ENCODE results near the gene RUFY1. TPM values are rescaled to one million over a fixed set of nuclear protein-coding genes. Genes with fewer than 3 reads are reported as not detected.

RUFY1 gene
- total and polyA plus RNA-seq, 2 of the 13 experiments (the other 11 are each of a cell fraction or from before 2014, with no cell fraction given): 19.9 to 31.9 TPM

DNA sequence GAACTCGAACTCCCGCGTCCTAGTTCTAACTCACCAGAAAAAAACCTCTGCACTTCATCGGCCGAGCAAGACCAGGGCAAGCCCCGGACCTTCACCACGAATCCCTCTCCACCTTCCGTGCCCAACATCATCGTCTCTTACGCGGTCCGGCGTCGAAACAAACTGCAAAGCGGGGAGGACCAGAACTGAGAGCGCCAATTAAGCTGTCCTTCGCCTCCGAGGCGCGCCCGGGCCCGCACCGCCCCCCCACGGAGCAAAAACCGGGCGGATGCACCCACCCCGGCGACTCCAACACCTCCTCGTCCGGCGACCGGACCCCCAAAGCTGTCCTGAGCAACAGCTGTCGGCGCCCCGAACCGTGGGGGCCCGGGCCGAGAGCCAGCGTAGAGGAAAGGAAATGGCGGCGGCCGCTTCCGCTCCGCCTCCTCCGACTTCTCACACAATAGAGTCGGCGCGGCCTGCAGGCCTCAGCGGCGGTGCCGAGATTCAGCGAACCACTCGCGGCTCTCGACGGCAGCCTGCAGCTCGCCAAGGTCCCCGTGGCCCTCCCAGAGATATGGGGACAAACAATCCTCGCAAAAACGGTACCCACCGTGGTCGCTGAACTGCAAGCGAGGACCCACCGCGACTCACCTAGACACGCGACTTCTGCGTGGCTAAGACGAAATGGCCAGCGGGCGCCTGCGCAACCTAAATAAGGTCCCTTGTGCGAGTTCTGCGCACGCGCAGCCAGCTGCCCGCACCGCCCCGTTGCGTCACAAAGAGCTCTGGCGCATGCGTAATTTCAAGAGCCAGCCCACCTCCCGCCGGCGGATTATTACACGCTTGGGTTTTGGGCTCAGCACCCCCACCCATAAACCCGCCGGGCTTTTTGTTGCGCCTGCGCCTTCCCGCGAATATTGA is 72.9 kb downstream of the RUFY1 start, which contains the start of gene HNRNPH1 (continued):
- no peak for TF ChIP-seq MAFK (conservative IDR thresholded peaks at IDR 0.05 in 1 of 2, IDR thresholded peaks at IDR 0.05 in 1 of 2; ENCODE audit: low read length in 2 of 2)
- peak; percentile 85 for TF ChIP-seq ZNF781 (CRISPR knock-in tag; IDR thresholded peaks at IDR 0.05; ENCODE audit: borderline replicate concordance, not compliant biosample characterization)
- peak; percentile 62; the same call in 1 of the 2 replicates for TF ChIP-seq GFI1 (CRISPR knock-in tag; IDR thresholded peaks at IDR 0.05; ENCODE audit: borderline replicate concordance)
- TF ChIP-seq ZNF124 (CRISPR knock-in tag; IDR thresholded peaks at IDR 0.05): peak; percentile 63; the same call in 1 of the 2 replicates
- peak; percentile 0 for TF ChIP-seq SP5 (CRISPR knock-in tag; IDR thresholded peaks at IDR 0.05; ENCODE audit: borderline replicate concordance, low read depth)
- peak; percentile 73; the same call in 1 of the 2 replicates for TF ChIP-seq NRL (CRISPR knock-in tag; IDR thresholded peaks at IDR 0.05; ENCODE audit: borderline replicate concordance)
- TF ChIP-seq ZNF230 (CRISPR knock-in tag; IDR thresholded peaks at IDR 0.05): 0 out of 2 replicates have a peak, but pooled peaks have one; percentile 29
- TF ChIP-seq, protein P1, sequence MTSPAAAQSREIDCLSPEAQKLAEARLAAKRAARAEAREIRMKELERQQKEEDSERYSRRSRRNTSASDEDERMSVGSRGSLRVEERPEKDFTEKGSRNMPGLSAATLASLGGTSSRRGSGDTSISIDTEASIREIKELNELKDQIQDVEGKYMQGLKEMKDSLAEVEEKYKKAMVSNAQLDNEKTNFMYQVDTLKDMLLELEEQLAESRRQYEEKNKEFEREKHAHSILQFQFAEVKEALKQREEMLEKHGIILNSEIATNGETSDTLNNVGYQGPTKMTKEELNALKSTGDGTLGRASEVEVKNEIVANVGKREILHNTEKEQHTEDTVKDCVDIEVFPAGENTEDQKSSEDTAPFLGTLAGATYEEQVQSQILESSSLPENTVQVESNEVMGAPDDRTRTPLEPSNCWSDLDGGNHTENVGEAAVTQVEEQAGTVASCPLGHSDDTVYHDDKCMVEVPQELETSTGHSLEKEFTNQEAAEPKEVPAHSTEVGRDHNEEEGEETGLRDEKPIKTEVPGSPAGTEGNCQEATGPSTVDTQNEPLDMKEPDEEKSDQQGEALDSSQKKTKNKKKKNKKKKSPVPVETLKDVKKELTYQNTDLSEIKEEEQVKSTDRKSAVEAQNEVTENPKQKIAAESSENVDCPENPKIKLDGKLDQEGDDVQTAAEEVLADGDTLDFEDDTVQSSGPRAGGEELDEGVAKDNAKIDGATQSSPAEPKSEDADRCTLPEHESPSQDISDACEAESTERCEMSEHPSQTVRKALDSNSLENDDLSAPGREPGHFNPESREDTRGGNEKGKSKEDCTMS (CRISPR knock-in tag; conservative IDR thresholded peaks at IDR 0.05): 0 out of 2 replicates have a peak, but pooled peaks have one; percentile 48
- peak; percentile 52; the same call in 1 of the 2 replicates for TF ChIP-seq ZNF678 (CRISPR knock-in tag; IDR thresholded peaks at IDR 0.05)
- 0 out of 2 replicates have a peak, but pooled peaks have one; percentile 29 for TF ChIP-seq ZNF615 (CRISPR knock-in tag; IDR thresholded peaks at IDR 0.05; ENCODE audit: borderline replicate concordance)
- TF ChIP-seq, protein P2, sequence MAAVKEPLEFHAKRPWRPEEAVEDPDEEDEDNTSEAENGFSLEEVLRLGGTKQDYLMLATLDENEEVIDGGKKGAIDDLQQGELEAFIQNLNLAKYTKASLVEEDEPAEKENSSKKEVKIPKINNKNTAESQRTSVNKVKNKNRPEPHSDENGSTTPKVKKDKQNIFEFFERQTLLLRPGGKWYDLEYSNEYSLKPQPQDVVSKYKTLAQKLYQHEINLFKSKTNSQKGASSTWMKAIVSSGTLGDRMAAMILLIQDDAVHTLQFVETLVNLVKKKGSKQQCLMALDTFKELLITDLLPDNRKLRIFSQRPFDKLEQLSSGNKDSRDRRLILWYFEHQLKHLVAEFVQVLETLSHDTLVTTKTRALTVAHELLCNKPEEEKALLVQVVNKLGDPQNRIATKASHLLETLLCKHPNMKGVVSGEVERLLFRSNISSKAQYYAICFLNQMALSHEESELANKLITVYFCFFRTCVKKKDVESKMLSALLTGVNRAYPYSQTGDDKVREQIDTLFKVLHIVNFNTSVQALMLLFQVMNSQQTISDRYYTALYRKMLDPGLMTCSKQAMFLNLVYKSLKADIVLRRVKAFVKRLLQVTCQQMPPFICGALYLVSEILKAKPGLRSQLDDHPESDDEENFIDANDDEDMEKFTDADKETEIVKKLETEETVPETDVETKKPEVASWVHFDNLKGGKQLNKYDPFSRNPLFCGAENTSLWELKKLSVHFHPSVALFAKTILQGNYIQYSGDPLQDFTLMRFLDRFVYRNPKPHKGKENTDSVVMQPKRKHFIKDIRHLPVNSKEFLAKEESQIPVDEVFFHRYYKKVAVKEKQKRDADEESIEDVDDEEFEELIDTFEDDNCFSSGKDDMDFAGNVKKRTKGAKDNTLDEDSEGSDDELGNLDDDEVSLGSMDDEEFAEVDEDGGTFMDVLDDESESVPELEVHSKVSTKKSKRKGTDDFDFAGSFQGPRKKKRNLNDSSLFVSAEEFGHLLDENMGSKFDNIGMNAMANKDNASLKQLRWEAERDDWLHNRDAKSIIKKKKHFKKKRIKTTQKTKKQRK (IDR thresholded peaks at IDR 0.05; ENCODE audit: low read length): no peak
- peak; percentile 73 for TF ChIP-seq MED1 (CRISPR knock-in tag; IDR thresholded peaks at IDR 0.05)
- peak; percentile 42; the same call in 1 of the 2 replicates for TF ChIP-seq NCOA1 (CRISPR knock-in tag; IDR thresholded peaks at IDR 0.05)
- TF ChIP-seq ZBTB7A (CRISPR knock-in tag; IDR thresholded peaks at IDR 0.05): 0 out of 2 replicates have a peak, but pooled peaks have one; percentile 30
- no peak for TF ChIP-seq ZNF530 (CRISPR knock-in tag; IDR thresholded peaks at IDR 0.05; ENCODE audit: low read depth)
- TF ChIP-seq, protein P3, sequence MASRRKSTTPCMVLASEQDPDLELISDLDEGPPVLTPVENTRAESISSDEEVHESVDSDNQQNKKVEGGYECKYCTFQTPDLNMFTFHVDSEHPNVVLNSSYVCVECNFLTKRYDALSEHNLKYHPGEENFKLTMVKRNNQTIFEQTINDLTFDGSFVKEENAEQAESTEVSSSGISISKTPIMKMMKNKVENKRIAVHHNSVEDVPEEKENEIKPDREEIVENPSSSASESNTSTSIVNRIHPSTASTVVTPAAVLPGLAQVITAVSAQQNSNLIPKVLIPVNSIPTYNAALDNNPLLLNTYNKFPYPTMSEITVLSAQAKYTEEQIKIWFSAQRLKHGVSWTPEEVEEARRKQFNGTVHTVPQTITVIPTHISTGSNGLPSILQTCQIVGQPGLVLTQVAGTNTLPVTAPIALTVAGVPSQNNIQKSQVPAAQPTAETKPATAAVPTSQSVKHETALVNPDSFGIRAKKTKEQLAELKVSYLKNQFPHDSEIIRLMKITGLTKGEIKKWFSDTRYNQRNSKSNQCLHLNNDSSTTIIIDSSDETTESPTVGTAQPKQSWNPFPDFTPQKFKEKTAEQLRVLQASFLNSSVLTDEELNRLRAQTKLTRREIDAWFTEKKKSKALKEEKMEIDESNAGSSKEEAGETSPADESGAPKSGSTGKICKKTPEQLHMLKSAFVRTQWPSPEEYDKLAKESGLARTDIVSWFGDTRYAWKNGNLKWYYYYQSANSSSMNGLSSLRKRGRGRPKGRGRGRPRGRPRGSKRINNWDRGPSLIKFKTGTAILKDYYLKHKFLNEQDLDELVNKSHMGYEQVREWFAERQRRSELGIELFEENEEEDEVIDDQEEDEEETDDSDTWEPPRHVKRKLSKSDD (CRISPR knock-in tag; IDR thresholded peaks at IDR 0.05; ENCODE audit: low read depth): 0 out of 2 replicates have a peak, but pooled peaks have one; percentile 26
- TF ChIP-seq, protein P4, sequence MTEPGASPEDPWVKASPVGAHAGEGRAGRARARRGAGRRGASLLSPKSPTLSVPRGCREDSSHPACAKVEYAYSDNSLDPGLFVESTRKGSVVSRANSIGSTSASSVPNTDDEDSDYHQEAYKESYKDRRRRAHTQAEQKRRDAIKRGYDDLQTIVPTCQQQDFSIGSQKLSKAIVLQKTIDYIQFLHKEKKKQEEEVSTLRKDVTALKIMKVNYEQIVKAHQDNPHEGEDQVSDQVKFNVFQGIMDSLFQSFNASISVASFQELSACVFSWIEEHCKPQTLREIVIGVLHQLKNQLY (CRISPR knock-in tag; IDR thresholded peaks at IDR 0.05): peak; percentile 57; the same call in 1 of the 2 replicates
